Measurements from ENCODE around the gene TNS3. TPM values are rescaled to one million over a fixed set of nuclear protein-coding genes. Genes with fewer than 3 reads are reported as not detected.
A peak's percentile ranks its signal among the peaks of the same experiment; 100 is the strongest.
"Not testable (repeated sequence)": the region's sequence is repeated elsewhere in the genome, so short reads cannot be mapped to it uniquely, and the experiment has no call there.

TNS3 gene
- total and polyA plus RNA-seq, 5 donors from 2014 or later = 1.4 TPM; not detected in 4

- not testable (repeated sequence) for H3K4me3 Mint-ChIP-seq; H3K4me3 ChIP-seq (ENCODE audit: low read depth, low read length); ATAC-seq (ENCODE audit: low read depth in 2 of 2); H3K9me3 ChIP-seq (ENCODE audit: control insufficient read depth in 2 of 2, low read length in 2 of 2); H3K36me3 ChIP-seq (ENCODE audit: control insufficient read depth, insufficient read depth, low read length); H3K27ac ChIP-seq (ENCODE audit: insufficient read depth, low read length, poor library complexity, severe bottlenecking); H3K36me3 Mint-ChIP-seq; H3K27me3 ChIP-seq (ENCODE audit: control insufficient read depth, insufficient read depth, low read length); DNase-seq; H3K4me1 Mint-ChIP-seq; H3K4me1 ChIP-seq (ENCODE audit: control insufficient read depth, insufficient read depth, low read length, poor library complexity, severe bottlenecking); H3K27me3 Mint-ChIP-seq; H3K27ac Mint-ChIP-seq; H3K9me3 Mint-ChIP-seq
Measured at GRCh38 chr7:47469846-47470245, 112.1 kb downstream of the TNS3 start.

DNA sequence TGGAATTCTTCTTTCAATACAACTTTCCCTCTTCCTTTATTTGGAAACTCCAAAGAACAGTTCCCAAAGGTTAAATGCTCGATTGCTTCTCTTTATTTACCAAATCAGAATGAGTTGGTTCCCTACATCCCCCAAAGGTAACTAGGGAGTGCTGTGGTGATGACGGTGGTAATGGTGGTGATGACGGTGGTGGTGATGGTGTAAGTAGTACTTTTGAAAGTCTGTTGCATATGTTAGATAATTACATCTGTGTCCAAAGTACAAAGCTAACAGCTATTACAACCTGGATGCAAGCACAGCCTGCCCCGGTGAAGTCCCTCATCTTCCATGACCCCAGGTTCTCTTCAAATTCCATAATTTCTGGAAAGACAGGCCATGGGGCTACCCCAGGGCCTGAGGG, 115.1 kb downstream of the TNS3 start:
- Histone ChIP-seq H3K4me3 (ENCODE audit: low read depth, low read length) (no peak overlapping the region), H3K36me3 (ENCODE audit: control insufficient read depth, insufficient read depth, low read length) (no peaks in the 10 kb centered on the region), H3K27me3 (ENCODE audit: control insufficient read depth, insufficient read depth, low read length) (no peaks in the 10 kb centered on the region), H3K9me3 (ENCODE audit: control insufficient read depth in 2 of 2, low read length in 2 of 2) (no peaks in the 10 kb centered on the region), H3K4me1 (ENCODE audit: control insufficient read depth, insufficient read depth, low read length, poor library complexity, severe bottlenecking) (no peaks in the 10 kb centered on the region), H3K27ac (ENCODE audit: insufficient read depth, low read length, poor library complexity, severe bottlenecking) (no peak overlapping the region)
- no peak overlapping the region for H3K4me3 Mint-ChIP-seq
- no peak for DNase-seq
- ATAC-seq (ENCODE audit: low read depth in 2 of 2) = no peak
- H3K9me3 Mint-ChIP-seq = no peaks in the 10 kb centered on the region
- H3K4me1 Mint-ChIP-seq = no peaks in the 10 kb centered on the region
- H3K36me3 Mint-ChIP-seq = no peaks in the 10 kb centered on the region
- H3K27me3 Mint-ChIP-seq = no peaks in the 10 kb centered on the region
- H3K27ac Mint-ChIP-seq = no peak overlapping the region

GRCh38 chr7:47465191-47465590, 116.7 kb downstream of the TNS3 start:
- no peaks in the 10 kb centered on the region for H3K27me3 Mint-ChIP-seq
- Histone ChIP-seq H3K27ac (ENCODE audit: insufficient read depth, low read length, poor library complexity, severe bottlenecking) (no peak overlapping the region), H3K9me3 (ENCODE audit: control insufficient read depth in 2 of 2, low read length in 2 of 2) (no peaks in the 10 kb centered on the region), H3K27me3 (ENCODE audit: control insufficient read depth, insufficient read depth, low read length) (no peaks in the 10 kb centered on the region), H3K36me3 (ENCODE audit: control insufficient read depth, insufficient read depth, low read length) (no peaks in the 10 kb centered on the region), H3K4me1 (ENCODE audit: control insufficient read depth, insufficient read depth, low read length, poor library complexity, severe bottlenecking) (no peaks in the 10 kb centered on the region), H3K4me3 (ENCODE audit: low read depth, low read length) (no peak overlapping the region)
- H3K27ac Mint-ChIP-seq = no peak overlapping the region
- ATAC-seq (ENCODE audit: low read depth in 2 of 2) (no peak), DNase-seq (no peak)
- no peaks in the 10 kb centered on the region for H3K9me3 Mint-ChIP-seq
- H3K36me3 Mint-ChIP-seq = no peaks in the 10 kb centered on the region
- H3K4me1 Mint-ChIP-seq = no peaks in the 10 kb centered on the region
- no peak overlapping the region for H3K4me3 Mint-ChIP-seq

- H3K27ac Mint-ChIP-seq = no peak overlapping the region
- H3K9me3 Mint-ChIP-seq = no peaks in the 10 kb centered on the region
- H3K9me3 ChIP-seq (ENCODE audit: control insufficient read depth in 2 of 2, low read length in 2 of 2) = no peaks in the 10 kb centered on the region
- H3K4me1 ChIP-seq (ENCODE audit: control insufficient read depth, insufficient read depth, low read length, poor library complexity, severe bottlenecking) = no peaks in the 10 kb centered on the region
- H3K36me3 Mint-ChIP-seq = no peaks in the 10 kb centered on the region
- H3K36me3 ChIP-seq (ENCODE audit: control insufficient read depth, insufficient read depth, low read length) = no peaks in the 10 kb centered on the region
- DNase-seq = no peak
- no peak for ATAC-seq (ENCODE audit: low read depth in 2 of 2)
- no peak overlapping the region for H3K4me3 Mint-ChIP-seq
- no peaks in the 10 kb centered on the region for H3K4me1 Mint-ChIP-seq
- H3K27me3 ChIP-seq (ENCODE audit: control insufficient read depth, insufficient read depth, low read length) = no peaks in the 10 kb centered on the region
- no peaks in the 10 kb centered on the region for H3K27me3 Mint-ChIP-seq
- no peak overlapping the region for H3K4me3 ChIP-seq (ENCODE audit: low read depth, low read length)
- no peak overlapping the region for H3K27ac ChIP-seq (ENCODE audit: insufficient read depth, low read length, poor library complexity, severe bottlenecking)
Measured at GRCh38 chr7:47464266-47464665, 117.6 kb downstream of the TNS3 start.

DNA sequence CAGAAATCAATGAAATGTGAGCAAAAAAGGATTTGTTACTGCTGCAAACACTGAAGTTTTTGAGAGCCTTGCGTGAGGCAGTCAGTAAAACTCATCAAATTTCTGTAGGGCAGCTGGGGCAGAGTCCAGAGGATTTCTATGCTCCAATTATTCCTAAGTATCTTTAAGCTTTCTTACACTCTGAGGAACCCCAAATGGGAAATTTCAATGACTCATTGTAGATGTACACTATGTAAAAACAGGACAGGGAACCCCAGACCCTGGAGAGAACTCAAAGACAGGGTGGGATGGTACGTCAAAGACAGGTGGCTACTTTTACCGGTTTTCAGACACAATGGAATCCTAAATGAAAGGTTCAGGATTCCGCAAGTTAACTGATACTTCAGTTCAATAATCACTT, 120.2 kb downstream of the TNS3 start:
- ATAC-seq (ENCODE audit: low read depth in 2 of 2) (no peak), DNase-seq (no peak)
- H3K9me3 ChIP-seq (ENCODE audit: control insufficient read depth in 2 of 2, low read length in 2 of 2) = no peaks in the 10 kb centered on the region
- H3K27ac ChIP-seq (ENCODE audit: insufficient read depth, low read length, poor library complexity, severe bottlenecking) = no peak overlapping the region
- Mint-ChIP-seq H3K27me3 (no peaks in the 10 kb centered on the region), H3K27ac (no peak overlapping the region), H3K4me1 (no peaks in the 10 kb centered on the region), H3K36me3 (no peaks in the 10 kb centered on the region), H3K4me3 (no peak overlapping the region), H3K9me3 (peaks cover 0 to 2% (median 0%) of the 10 kb centered on the region in 7 donors)
- H3K4me1 ChIP-seq (ENCODE audit: control insufficient read depth, insufficient read depth, low read length, poor library complexity, severe bottlenecking) = no peaks in the 10 kb centered on the region
- no peaks in the 10 kb centered on the region for H3K36me3 ChIP-seq (ENCODE audit: control insufficient read depth, insufficient read depth, low read length)
- H3K4me3 ChIP-seq (ENCODE audit: low read depth, low read length) = no peak overlapping the region
- H3K27me3 ChIP-seq (ENCODE audit: control insufficient read depth, insufficient read depth, low read length) = no peaks in the 10 kb centered on the region

- Histone ChIP-seq H3K4me1 (ENCODE audit: control insufficient read depth, insufficient read depth, low read length, poor library complexity, severe bottlenecking) (no peaks in the 10 kb centered on the region), H3K36me3 (ENCODE audit: control insufficient read depth, insufficient read depth, low read length) (no peaks in the 10 kb centered on the region), H3K9me3 (ENCODE audit: control insufficient read depth in 2 of 2, low read length in 2 of 2) (no peaks in the 10 kb centered on the region), H3K27me3 (ENCODE audit: control insufficient read depth, insufficient read depth, low read length) (no peaks in the 10 kb centered on the region), H3K4me3 (ENCODE audit: low read depth, low read length) (no peak overlapping the region), H3K27ac (ENCODE audit: insufficient read depth, low read length, poor library complexity, severe bottlenecking) (no peak overlapping the region)
- ATAC-seq (ENCODE audit: low read depth in 2 of 2) = no peak
- no peaks in the 10 kb centered on the region for H3K4me1 Mint-ChIP-seq
- peaks cover 0 to 2% (median 0%) of the 10 kb centered on the region in 7 donors for H3K9me3 Mint-ChIP-seq
- H3K27ac Mint-ChIP-seq = no peak overlapping the region
- H3K4me3 Mint-ChIP-seq = no peak overlapping the region
- no peaks in the 10 kb centered on the region for H3K36me3 Mint-ChIP-seq
- DNase-seq = no peak
- H3K27me3 Mint-ChIP-seq = no peaks in the 10 kb centered on the region
Measured at GRCh38 chr7:47461161-47461560, 120.8 kb downstream of the TNS3 start.

DNA sequence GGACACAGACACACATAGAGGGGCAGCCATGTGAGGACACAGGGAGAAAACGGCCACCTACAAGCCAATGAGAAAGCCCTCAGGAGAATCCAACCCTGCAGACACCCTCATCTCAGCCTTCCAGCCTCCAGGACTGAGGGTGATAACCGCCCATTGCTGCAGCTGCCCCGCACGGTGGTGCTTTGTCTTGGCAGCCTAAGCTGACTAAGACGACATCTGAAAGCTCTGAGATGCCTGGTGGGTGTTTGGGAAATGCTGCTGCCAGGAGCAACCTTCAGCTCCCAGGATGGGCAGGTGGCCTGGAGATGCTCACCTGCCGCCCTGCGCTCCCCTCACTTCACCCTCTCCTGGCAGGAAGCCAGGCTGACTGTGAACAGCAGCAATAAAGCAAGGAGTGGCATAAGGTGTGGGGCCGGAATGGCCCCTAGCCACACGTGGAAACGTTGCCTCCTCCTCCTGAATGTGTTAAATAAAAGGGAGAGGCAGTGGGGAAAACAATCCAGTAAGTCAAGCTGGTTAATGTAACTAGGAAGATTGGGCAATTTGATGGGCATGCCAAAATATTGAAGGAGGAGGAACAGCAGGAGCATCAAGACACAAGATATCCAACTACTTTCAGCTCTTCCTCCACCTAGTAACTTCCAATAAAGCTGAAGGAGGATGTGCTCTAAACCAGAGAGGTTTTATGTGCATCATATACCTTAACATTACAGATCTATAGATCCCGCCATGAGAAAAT, 121.5 kb downstream of the TNS3 start:
- Histone ChIP-seq H3K27ac (ENCODE audit: insufficient read depth, low read length, poor library complexity, severe bottlenecking) (no peak overlapping the region), H3K36me3 (ENCODE audit: control insufficient read depth, insufficient read depth, low read length) (no peaks in the 10 kb centered on the region), H3K4me1 (ENCODE audit: control insufficient read depth, insufficient read depth, low read length, poor library complexity, severe bottlenecking) (no peaks in the 10 kb centered on the region), H3K9me3 (ENCODE audit: control insufficient read depth in 2 of 2, low read length in 2 of 2) (no peaks in the 10 kb centered on the region), H3K4me3 (ENCODE audit: low read depth, low read length) (no peak overlapping the region), H3K27me3 (ENCODE audit: control insufficient read depth, insufficient read depth, low read length) (no peaks in the 10 kb centered on the region)
- Mint-ChIP-seq H3K36me3 (no peaks in the 10 kb centered on the region), H3K27ac (peak overlapping the region in 1 of 3 donors; percentile 39), H3K4me1 (no peaks in the 10 kb centered on the region), H3K4me3 (no peak overlapping the region), H3K27me3 (no peaks in the 10 kb centered on the region), H3K9me3 (peaks cover 0 to 2% (median 0%) of the 10 kb centered on the region in 7 donors)
- DNase-seq (no peak), ATAC-seq (ENCODE audit: low read depth in 2 of 2) (no peak)

GRCh38 chr7:47458486-47458885, 123.4 kb downstream of the TNS3 start:
- Histone ChIP-seq H3K9me3 (ENCODE audit: control insufficient read depth in 2 of 2, low read length in 2 of 2) (no peaks in the 10 kb centered on the region), H3K27ac (ENCODE audit: insufficient read depth, low read length, poor library complexity, severe bottlenecking) (no peak overlapping the region), H3K27me3 (ENCODE audit: control insufficient read depth, insufficient read depth, low read length) (no peaks in the 10 kb centered on the region), H3K36me3 (ENCODE audit: control insufficient read depth, insufficient read depth, low read length) (no peaks in the 10 kb centered on the region), H3K4me1 (ENCODE audit: control insufficient read depth, insufficient read depth, low read length, poor library complexity, severe bottlenecking) (no peaks in the 10 kb centered on the region), H3K4me3 (ENCODE audit: low read depth, low read length) (no peak overlapping the region)
- no peaks in the 10 kb centered on the region for H3K4me1 Mint-ChIP-seq
- H3K4me3 Mint-ChIP-seq = no peak overlapping the region
- no peaks in the 10 kb centered on the region for H3K27me3 Mint-ChIP-seq
- H3K36me3 Mint-ChIP-seq = no peaks in the 10 kb centered on the region
- peaks cover 0 to 2% (median 0%) of the 10 kb centered on the region in 7 donors for H3K9me3 Mint-ChIP-seq
- ATAC-seq (ENCODE audit: low read depth in 2 of 2) (no peak), DNase-seq (no peak)
- H3K27ac Mint-ChIP-seq = no peak overlapping the region

All from CD4-positive, CD25-positive, alpha-beta regulatory T cell (primary cell).